GM12873 (cell line): ENCODE results near the gene AREL1.

Experiments
- CTCF ChIP-seq: IDR thresholded peaks from 2 replicates; pipeline ENCODE4 v1.5.1; 2012; ENCODE audit warnings: low read depth, mild to moderate bottlenecking, moderate library complexity, low read length, control low read depth; ENCODE audit not compliant: insufficient read depth; ENCODE audit errors: missing control alignments

Gene AREL1

GRCh38 chr14:74660167-74660566, 52.7 kb downstream of the AREL1 start:
- TF ChIP-seq CTCF: no peak

- TF ChIP-seq CTCF: no peak
These were observed 54.2 kb downstream of the AREL1 start for GRCh38 chr14:74658535-74659131.

- no peak for TF ChIP-seq CTCF
These were observed 55.9 kb downstream of the AREL1 start for GRCh38 chr14:74656964-74657363.

- TF ChIP-seq CTCF: no peak
These were observed 57.1 kb downstream of the AREL1 start for GRCh38 chr14:74655599-74656395.

- no peak for TF ChIP-seq CTCF
These were observed 57.9 kb downstream of the AREL1 start for GRCh38 chr14:74654931-74655330.

DNA sequence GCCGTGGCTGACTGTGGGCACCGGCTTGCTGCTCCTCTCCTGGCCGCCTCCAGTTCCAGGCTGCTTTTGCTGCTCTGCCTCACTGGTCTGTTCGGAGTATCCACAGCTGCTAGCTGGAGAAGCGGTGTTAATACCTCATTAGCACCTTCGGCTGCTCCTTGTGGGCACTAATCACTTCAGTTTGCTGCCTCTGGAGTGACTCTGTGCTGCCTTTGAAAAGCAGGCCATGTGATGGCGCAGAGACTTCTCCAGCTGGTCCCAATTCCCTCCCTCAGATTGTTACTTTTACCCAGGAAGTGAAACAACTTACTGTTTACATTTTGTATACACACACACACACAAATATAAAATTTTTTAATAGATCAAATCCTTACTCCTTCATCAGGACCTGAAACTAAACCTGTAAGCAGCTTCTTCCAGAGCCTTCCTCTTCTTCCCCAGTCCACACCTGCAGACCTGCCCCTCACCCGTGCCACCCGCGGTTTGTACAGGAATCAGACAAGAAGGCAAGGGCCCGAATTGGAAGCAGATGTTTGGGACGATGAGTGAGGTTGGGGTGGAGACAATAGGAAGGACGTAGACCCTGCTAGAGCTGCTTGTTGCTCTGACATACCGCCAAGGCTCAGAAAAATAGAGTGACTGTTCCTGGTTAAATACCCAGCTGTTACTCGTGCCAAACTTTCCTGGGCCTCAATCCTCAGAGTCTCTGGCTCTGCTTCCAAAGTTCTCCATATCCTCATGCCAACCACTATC, 59.3 kb downstream of the AREL1 start:
- TF ChIP-seq CTCF: no peak

DNA sequence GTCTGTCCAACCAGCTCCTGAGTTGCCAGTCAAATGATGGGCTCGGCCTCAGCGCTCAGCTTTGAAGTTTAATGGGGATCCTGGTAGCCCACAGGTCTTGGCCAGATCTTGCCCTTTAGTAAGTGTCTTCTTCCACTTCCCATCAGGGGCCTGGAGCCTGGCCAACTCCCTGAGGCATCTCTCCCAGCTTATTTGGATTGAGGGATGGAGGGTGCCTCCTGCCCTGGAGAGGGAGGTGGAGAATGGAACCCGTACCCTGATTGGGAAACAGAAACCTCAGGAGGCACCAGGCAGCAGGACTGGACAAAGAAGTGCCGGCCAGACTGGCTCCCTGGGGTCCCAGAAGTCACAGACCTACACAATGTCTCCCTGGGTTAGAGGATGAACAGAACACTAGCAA, 60.3 kb downstream of the AREL1 start:
- no peak for TF ChIP-seq CTCF
